HK-2 (cell line): ENCODE measurements around the gene HGS.
A peak's percentile ranks its signal among the peaks of the same experiment; 100 is the strongest.

Experiments used
- DNase-seq: peaks from one replicate; pipeline ENCODE4 v3.0.0-alpha.2; 2018; ENCODE audit not compliant: unreplicated experiment

Gene HGS

GRCh38 chr17:81684442-81684911, 666 bp downstream of the HGS start:
- DNase-seq = peak; percentile 79

- DNase-seq = peak; percentile 76
These were observed 1.3 kb downstream of the HGS start for GRCh38 chr17:81685108-81685507.

- DNase-seq = no peak
These were observed 2.8 kb downstream of the HGS start for GRCh38 chr17:81686614-81687013.

GRCh38 chr17:81687770-81688541, 4.1 kb downstream of the HGS start:
- DNase-seq = no peak

GRCh38 chr17:81688616-81689015, 4.8 kb downstream of the HGS start:
- DNase-seq = no peak

- no peak for DNase-seq
These were observed 6.3 kb downstream of the HGS start for GRCh38 chr17:81690066-81690465.

GRCh38 chr17:81690549-81690948, 6.7 kb downstream of the HGS start:
- no peak for DNase-seq

- DNase-seq = no peak
These were observed 7.4 kb downstream of the HGS start for GRCh38 chr17:81691196-81691595.

GRCh38 chr17:81691608-81692007, 7.8 kb downstream of the HGS start:
- DNase-seq = no peak

GRCh38 chr17:81693509-81694210, 9.8 kb downstream of the HGS start:
- DNase-seq = no peak

- DNase-seq = no peak
These were observed 11.0 kb downstream of the HGS start for GRCh38 chr17:81694810-81695209.

GRCh38 chr17:81695211-81695610, 11.4 kb downstream of the HGS start:
- DNase-seq = no peak

- DNase-seq = no peak
These were observed 12.0 kb downstream of the HGS start for GRCh38 chr17:81695801-81696200.

GRCh38 chr17:81696218-81696941, 12.6 kb downstream of the HGS start:
- no peak for DNase-seq

- DNase-seq = no peak
These were observed 13.6 kb downstream of the HGS start for GRCh38 chr17:81697261-81698044.

GRCh38 chr17:81700353-81701287, 16.8 kb downstream of the HGS start:
- no peak for DNase-seq

GRCh38 chr17:81701288-81702071, 17.7 kb downstream of the HGS start:
- DNase-seq = peak; percentile 42

GRCh38 chr17:81702934-81703746, 19.3 kb downstream of the HGS start, which contains the start of gene MRPL12:
MRPL12 (plus strand) TSS chr17:81703367; CDS start chr17:81703502, 135 bp downstream.
- peak; percentile 92 for DNase-seq
